ENCODE results near the gene PRSS8.

DNA sequence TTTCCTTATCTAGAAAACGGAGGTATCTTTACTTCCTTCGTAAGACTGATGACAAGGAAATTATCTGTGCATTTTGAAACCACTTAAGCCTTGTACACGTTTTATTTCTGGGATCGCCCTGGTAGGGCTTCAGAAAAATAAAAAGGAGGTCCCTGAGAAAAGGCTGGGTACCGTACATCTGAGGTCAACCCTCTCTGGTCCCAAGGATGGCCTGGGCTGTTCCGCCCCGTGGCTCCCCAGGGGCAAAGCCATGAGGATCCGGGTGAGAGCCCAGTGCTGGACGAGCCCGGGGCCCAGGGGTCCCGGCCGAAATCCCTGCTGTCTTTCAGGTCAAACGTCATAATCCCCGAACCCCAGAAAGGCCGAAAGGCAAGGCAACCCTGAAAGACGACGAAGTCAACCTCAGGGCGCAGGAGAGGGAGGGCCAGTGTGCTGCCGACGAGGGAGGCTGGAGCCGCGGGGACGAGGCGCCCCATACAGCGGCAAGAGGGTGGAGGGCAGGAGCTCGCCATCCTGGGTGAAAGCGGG lies 43.8 kb upstream of the PRSS8 start:
- TF ChIP-seq, protein P1, sequence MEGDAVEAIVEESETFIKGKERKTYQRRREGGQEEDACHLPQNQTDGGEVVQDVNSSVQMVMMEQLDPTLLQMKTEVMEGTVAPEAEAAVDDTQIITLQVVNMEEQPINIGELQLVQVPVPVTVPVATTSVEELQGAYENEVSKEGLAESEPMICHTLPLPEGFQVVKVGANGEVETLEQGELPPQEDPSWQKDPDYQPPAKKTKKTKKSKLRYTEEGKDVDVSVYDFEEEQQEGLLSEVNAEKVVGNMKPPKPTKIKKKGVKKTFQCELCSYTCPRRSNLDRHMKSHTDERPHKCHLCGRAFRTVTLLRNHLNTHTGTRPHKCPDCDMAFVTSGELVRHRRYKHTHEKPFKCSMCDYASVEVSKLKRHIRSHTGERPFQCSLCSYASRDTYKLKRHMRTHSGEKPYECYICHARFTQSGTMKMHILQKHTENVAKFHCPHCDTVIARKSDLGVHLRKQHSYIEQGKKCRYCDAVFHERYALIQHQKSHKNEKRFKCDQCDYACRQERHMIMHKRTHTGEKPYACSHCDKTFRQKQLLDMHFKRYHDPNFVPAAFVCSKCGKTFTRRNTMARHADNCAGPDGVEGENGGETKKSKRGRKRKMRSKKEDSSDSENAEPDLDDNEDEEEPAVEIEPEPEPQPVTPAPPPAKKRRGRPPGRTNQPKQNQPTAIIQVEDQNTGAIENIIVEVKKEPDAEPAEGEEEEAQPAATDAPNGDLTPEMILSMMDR (IDR thresholded peaks at IDR 0.05; ENCODE audit: extremely low read depth in 1 of 2, insufficient read depth in 1 of 2, low read depth in 1 of 2, low read length in 2 of 2): no peak
- no peak for TF ChIP-seq POLR2AphosphoS5 (IDR thresholded peaks at IDR 0.05; ENCODE audit: insufficient read depth, low read depth, low read length)
- TF ChIP-seq EZH2 (IDR thresholded peaks at IDR 0.05; ENCODE audit: borderline replicate concordance, low read depth, low read length, severe bottlenecking): no peak

Measured in endothelial cell of umbilical vein (primary cell).